A673 (cell line): ENCODE results near the gene SRRM3. TPM values are rescaled to one million over a fixed set of nuclear protein-coding genes. Genes with fewer than 3 reads are reported as not detected.
"Not testable (repeated sequence)": the region's sequence is repeated elsewhere in the genome, so short reads cannot be mapped to it uniquely, and the experiment has no call there.

Experiments used
- BruUV-seq: library from RNA; stranded (reverse); fragments of 400-500 nt; replicated peaks from 2 replicates; lab custom pipeline; 2021; lab: Mats Ljungman, UMichigan
- CTCF ChIA-PET: fragments of 300-600 bp; sonication (Branson Sonifier 250); formaldehyde crosslinking; loops from one replicate; lab custom pipeline; 2022; ENCODE audit warnings: antibody characterized with exemption; lab: Charles Lee
- POLR2A ChIA-PET: fragments of 300-600 bp; sonication (Branson Sonifier 250); formaldehyde crosslinking; loops from one replicate; lab custom pipeline; 2022; ENCODE audit warnings: antibody characterized with exemption; ENCODE audit not compliant: low non-redundant PET; lab: Charles Lee
- DNase-seq: peaks from one replicate; pipeline ENCODE4 v3.0.0-alpha.2; 2015; ENCODE audit warnings: low spot score
- H3K27ac ChIP-seq: fragments of 200-600 bp; sonication (generic); 2 replicates; pipeline ENCODE4 v1.5.1; 2016; ENCODE audit warnings: mixed run types, low read depth, mild to moderate bottlenecking, mixed read lengths, antibody characterized with exemption, low read length; ENCODE audit not compliant: poor library complexity, severe bottlenecking
- H3K27me3 ChIP-seq: fragments of 200-600 bp; sonication (generic); replicated peaks from 2 replicates; pipeline ENCODE4 v1.6.1; 2017; ENCODE audit warnings: mixed run types, low read depth, mild to moderate bottlenecking, mixed read lengths, antibody characterized with exemption, low read length; ENCODE audit not compliant: insufficient read depth, poor library complexity
- H3K36me3 ChIP-seq: fragments of 200-600 bp; sonication (generic); 2 replicates; pipeline ENCODE4 v1.6.1; 2016; ENCODE audit warnings: mixed run types, mild to moderate bottlenecking, mixed read lengths, antibody characterized with exemption, low read length; ENCODE audit not compliant: insufficient read depth, poor library complexity, severe bottlenecking
- H3K4me1 ChIP-seq: fragments of 200-600 bp; sonication (generic); 2 replicates; pipeline ENCODE4 v1.6.1; 2017; ENCODE audit warnings: mixed run types, mild to moderate bottlenecking, mixed read lengths, antibody characterized with exemption, low read length; ENCODE audit not compliant: insufficient read depth, poor library complexity, severe bottlenecking
- H3K4me3 ChIP-seq: fragments of 200-600 bp; sonication (generic); 2 replicates; pipeline ENCODE4 v1.5.1; 2016; ENCODE audit warnings: low read depth, mixed run types, mild to moderate bottlenecking, mixed read lengths, low read length; ENCODE audit not compliant: poor library complexity, severe bottlenecking
- H3K9me3 ChIP-seq: fragments of 200-600 bp; sonication (generic); 2 replicates; pipeline ENCODE4 v1.6.1; 2016; ENCODE audit warnings: mixed run types, low read depth, mild to moderate bottlenecking, mixed read lengths, antibody characterized with exemption, low read length; ENCODE audit not compliant: poor library complexity, severe bottlenecking
- CTCF ChIP-seq: fragments of 300-800, 200-600 bp; sonication (generic); conservative IDR thresholded peaks from 2 replicates; pipeline ENCODE4 v1.5.1; 2017; ENCODE audit warnings: low read depth, mild to moderate bottlenecking, antibody characterized with exemption, low read length, moderate library complexity, mixed read lengths
- EZH2 ChIP-seq: fragments of 200-600 bp; sonication (generic); IDR thresholded peaks from 2 replicates; pipeline ENCODE4 v1.6.1; 2017; ENCODE audit warnings: borderline replicate concordance, low read depth, mild to moderate bottlenecking, mixed read lengths, antibody characterized with exemption, low read length; ENCODE audit not compliant: poor library complexity, severe bottlenecking
- intact Hi-C: fragments of 100-400 bp; cut with micrococcal nuclease; formaldehyde crosslinking; loops from one replicate; pipeline ENCODE4 v1.10.0; 2022; ENCODE audit not compliant: unreplicated experiment
- total RNA-seq: library from RNA; stranded (reverse); gene quantifications from 2 replicates; pipeline ENCODE4 v1.2.3, GENCODE V29; 2021

Gene SRRM3
- total RNA-seq, 1 experiment from 2014 or later, result 1.8 TPM

- intact Hi-C loops, result no loop called here
- Histone ChIP-seq H3K27ac (no peak overlapping the region), H3K4me1 (no peaks in the 10 kb centered on the region), H3K9me3 (no peaks in the 10 kb centered on the region), H3K27me3 (no peaks in the 10 kb centered on the region), H3K4me3 (no peak overlapping the region), H3K36me3 (no peaks in the 10 kb centered on the region)
- ChIA-PET POLR2A (no interaction called here), CTCF (interaction anchor here (0.7 kb wide), 1 partner anchor 27 kb away, joined by 3 read pairs; no protein-coding TSS in a partner anchor)
- DNase-seq, result no peak
- BruUV-seq, result no TSS peak
- TF ChIP-seq EZH2 (no peak), CTCF (no peak)
Measured at GRCh38 chr7:76236224-76236623, 34.5 kb downstream of the SRRM3 start.

DNA sequence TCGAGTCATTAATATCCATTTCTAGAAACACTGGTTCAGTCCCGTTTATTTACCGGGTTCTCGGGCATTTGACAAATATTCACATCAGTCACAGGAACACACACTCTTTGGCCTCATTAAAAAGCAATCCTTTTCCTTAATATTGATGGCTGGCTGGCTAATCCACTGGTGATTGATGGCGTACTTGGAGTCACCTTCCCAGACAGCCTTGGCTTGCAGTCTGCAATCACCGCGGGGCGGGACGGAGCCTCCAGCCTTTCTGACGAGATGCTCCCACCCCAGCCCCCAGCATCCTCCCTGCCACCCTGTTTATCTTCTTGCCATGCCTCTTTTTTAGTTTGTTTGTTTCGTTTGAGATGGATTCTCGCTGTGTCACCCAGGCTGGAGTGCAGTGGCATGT lies 36.6 kb downstream of the SRRM3 start:
- BruUV-seq, result no TSS peak
- TF ChIP-seq EZH2 (no peak), CTCF (no peak)
- no peak for DNase-seq
- CTCF ChIA-PET, result no interaction called here
- Histone ChIP-seq H3K4me1 (no peaks in the 10 kb centered on the region), H3K27me3 (no peaks in the 10 kb centered on the region), H3K4me3 (no peak overlapping the region), H3K9me3 (no peaks in the 10 kb centered on the region), H3K36me3 (no peaks in the 10 kb centered on the region), H3K27ac (no peak overlapping the region)
- intact Hi-C loops, result no loop called here
- POLR2A ChIA-PET, result no interaction called here

GRCh38 chr7:76241141-76241540 lies 39.4 kb downstream of the SRRM3 start:
- no peak for TF ChIP-seq CTCF
- TF ChIP-seq EZH2, result no peak
- no peaks in the 10 kb centered on the region for H3K36me3 ChIP-seq
- DNase-seq, result no peak
- ChIA-PET CTCF (no interaction called here), POLR2A (no interaction called here)
- no peak overlapping the region for H3K27ac ChIP-seq
- intact Hi-C loops, result no loop called here
- no TSS peak for BruUV-seq
- H3K9me3 ChIP-seq, result no peaks in the 10 kb centered on the region
- no peak overlapping the region for H3K4me3 ChIP-seq
- H3K27me3 ChIP-seq, result no peaks in the 10 kb centered on the region
- no peaks in the 10 kb centered on the region for H3K4me1 ChIP-seq

DNA sequence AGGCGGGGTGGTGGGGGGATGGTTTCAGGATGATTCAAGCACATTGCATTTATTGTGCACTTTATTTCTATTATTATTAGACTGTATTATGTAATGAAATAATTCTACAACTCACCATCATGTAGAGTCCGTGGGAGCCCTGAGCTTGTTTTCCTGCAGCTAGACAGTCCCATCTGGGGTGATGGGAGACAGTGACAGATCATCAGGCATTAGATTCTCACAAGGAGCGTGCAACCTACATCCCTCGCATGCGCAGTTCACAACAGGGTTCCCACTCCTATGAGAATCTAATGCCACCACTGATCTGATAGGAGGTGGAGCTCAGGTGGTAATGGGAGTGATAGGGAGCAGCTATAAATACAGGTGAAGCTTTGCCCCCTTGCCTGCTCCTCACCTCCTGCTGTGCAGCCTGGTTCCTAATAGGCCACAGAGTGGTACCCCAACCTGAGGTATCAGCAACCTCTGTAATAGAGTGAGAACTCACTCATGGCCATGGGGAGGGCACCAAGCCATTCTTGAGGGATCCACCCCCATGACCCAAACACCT lies 40.9 kb downstream of the SRRM3 start:
- BruUV-seq, intact Hi-C loops, DNase-seq, H3K4me3 ChIP-seq, H3K36me3 ChIP-seq, H3K27me3 ChIP-seq, H3K4me1 ChIP-seq, H3K27ac ChIP-seq, H3K9me3 ChIP-seq, CTCF ChIA-PET: not testable (repeated sequence)
- POLR2A ChIA-PET, result interaction anchor here (0.7 kb wide), 1 partner anchor 713 kb away, joined by 6 read pairs; no protein-coding TSS in a partner anchor
